Spinal cord (tissue), 4 donors: Measurements from ENCODE around the gene BNC1. TPM values are rescaled to one million over a fixed set of nuclear protein-coding genes. Genes with fewer than 3 reads are reported as not detected.

Source experiments
- polyA plus RNA-seq, 2 donors: library from polyadenylated mRNA; unstranded; fragments of 120-200 nt; gene quantifications; one replicate each; pipeline ENCODE4 v1.2.1, GENCODE V29; 2013; ENCODE audit not compliant: insufficient read length in 2 of 2
- total RNA-seq, 2 donors: library from RNA; depleted of rRNA in 1 of 2; stranded (reverse); fragments of 120-200 nt in 1 of 2; fragments of >200 nt in 1 of 2; gene quantifications; one replicate each; pipeline versions ENCODE4 v1.2.3 to v1.2.4, GENCODE V29; 2013 to 2014

The BNC1 gene
- total and polyA plus RNA-seq, 4 donors, result 0.15 to 0.69 (median 0.20) TPM

Other genes starting within 250 kb of the BNC1 start
- gene BTBD1, start 217.4 kb downstream of the BNC1 start, total RNA-seq, result 100 to 1,000 TPM in 1 of 2 donors, 10 to 100 TPM in 1; 74.6 to 149 TPM
- 10 to 100 TPM; 71.0 to 86.2 TPM for gene BTBD1, start 217.4 kb downstream of the BNC1 start, polyA plus RNA-seq
- gene TM6SF1, start 177.0 kb downstream of the BNC1 start, total RNA-seq, result 10 to 100 TPM in 1 of 2 donors, 1 to 10 TPM in 1; 4.7 to 15.6 TPM
- 10 to 100 TPM; 12.0 to 12.5 TPM for gene TM6SF1, start 177.0 kb downstream of the BNC1 start, polyA plus RNA-seq
- 100 to 1,000 TPM in 1 of 2 donors, 10 to 100 TPM in 1; 64.2 to 113 TPM for gene HDGFL3, start 76.8 kb downstream of the BNC1 start, total RNA-seq
- gene HDGFL3, start 76.8 kb downstream of the BNC1 start, polyA plus RNA-seq, result 100 to 1,000 TPM; 140 to 195 TPM
- 100 to 1,000 TPM in 1 of 2 donors, 10 to 100 TPM in 1; 46.6 to 105 TPM for gene SH3GL3, start 162.7 kb upstream of the BNC1 start, total RNA-seq
- gene SH3GL3, start 162.7 kb upstream of the BNC1 start, polyA plus RNA-seq, result 10 to 100 TPM; 84.8 to 94.1 TPM